Measurements from ENCODE around the gene OTUD1. TPM values are rescaled to one million over a fixed set of nuclear protein-coding genes. Genes with fewer than 3 reads are reported as not detected.

Gene OTUD1
- total RNA-seq, 1 donor from 2014 or later: 31.4 TPM

- DNase-seq (no peak), ATAC-seq (no peak)
- Histone ChIP-seq H3K27ac (no peak overlapping the region), H3K4me3 (no peak overlapping the region), H3K9me3 (no peaks in the 10 kb centered on the region), H3K36me3 (no peaks in the 10 kb centered on the region), H3K4me1 (no peaks in the 10 kb centered on the region), H3K27me3 (ENCODE audit: low read depth) (no peaks in the 10 kb centered on the region)
- no peak for TF ChIP-seq CTCF (IDR thresholded peaks at IDR 0.05)
- intact Hi-C loops (cut with DNase I): no loop called here
Measured at GRCh38 chr10:23396695-23397094, 42.2 kb upstream of the OTUD1 start.

GRCh38 chr10:23399701-23400144 is 39.2 kb upstream of the OTUD1 start:
- peak overlapping the region; percentile 33 for H3K27ac ChIP-seq
- no peaks in the 10 kb centered on the region for H3K9me3 ChIP-seq
- no peak for TF ChIP-seq CTCF (IDR thresholded peaks at IDR 0.05)
- DNase-seq (no peak), ATAC-seq (peak; percentile 95 to 96)
- intact Hi-C loops (cut with DNase I): no loop called here
- no peak overlapping the region for H3K4me3 ChIP-seq
- no peaks in the 10 kb centered on the region for H3K4me1 ChIP-seq
- H3K36me3 ChIP-seq: no peaks in the 10 kb centered on the region
- H3K27me3 ChIP-seq (ENCODE audit: low read depth): no peaks in the 10 kb centered on the region

GRCh38 chr10:23402856-23403255 is 36.0 kb upstream of the OTUD1 start:
- no peaks in the 10 kb centered on the region for H3K36me3 ChIP-seq
- no peaks in the 10 kb centered on the region for H3K4me1 ChIP-seq
- H3K27ac ChIP-seq: no peak overlapping the region
- no peak for ATAC-seq
- no peak overlapping the region for H3K4me3 ChIP-seq
- no peaks in the 10 kb centered on the region for H3K27me3 ChIP-seq (ENCODE audit: low read depth)
- no peaks in the 10 kb centered on the region for H3K9me3 ChIP-seq
- intact Hi-C loops (cut with DNase I): no loop called here
- no peak for DNase-seq
- no peak for TF ChIP-seq CTCF (IDR thresholded peaks at IDR 0.05)

- Histone ChIP-seq H3K9me3 (no peaks in the 10 kb centered on the region), H3K4me3 (no peak overlapping the region), H3K36me3 (no peaks in the 10 kb centered on the region), H3K4me1 (no peaks in the 10 kb centered on the region), H3K27ac (no peak overlapping the region), H3K27me3 (ENCODE audit: low read depth) (no peaks in the 10 kb centered on the region)
- no peak for TF ChIP-seq CTCF (IDR thresholded peaks at IDR 0.05)
- intact Hi-C loops (cut with DNase I): no loop called here
- DNase-seq: no peak
- no peak for ATAC-seq
Measured at GRCh38 chr10:23403278-23403677, 35.6 kb upstream of the OTUD1 start.

- intact Hi-C loops (cut with DNase I): no loop called here
- no peaks in the 10 kb centered on the region for H3K27me3 ChIP-seq (ENCODE audit: low read depth)
- no peak for ATAC-seq
- no peaks in the 10 kb centered on the region for H3K9me3 ChIP-seq
- H3K4me3 ChIP-seq: no peak overlapping the region
- no peak for TF ChIP-seq CTCF (IDR thresholded peaks at IDR 0.05)
- H3K36me3 ChIP-seq: no peaks in the 10 kb centered on the region
- no peaks in the 10 kb centered on the region for H3K4me1 ChIP-seq
- no peak for DNase-seq
- no peak overlapping the region for H3K27ac ChIP-seq
Measured at GRCh38 chr10:23403719-23404118, 35.2 kb upstream of the OTUD1 start.

GRCh38 chr10:23404461-23404980 is 34.4 kb upstream of the OTUD1 start:
- Histone ChIP-seq H3K9me3 (no peaks in the 10 kb centered on the region), H3K36me3 (no peaks in the 10 kb centered on the region), H3K4me3 (no peak overlapping the region), H3K27ac (no peak overlapping the region), H3K4me1 (no peaks in the 10 kb centered on the region), H3K27me3 (ENCODE audit: low read depth) (no peaks in the 10 kb centered on the region)
- intact Hi-C loops (cut with DNase I): no loop called here
- no peak for ATAC-seq
- TF ChIP-seq CTCF (IDR thresholded peaks at IDR 0.05): no peak
- no peak for DNase-seq
